HCT116 (cell line): Measurements from ENCODE around the gene LYRM4. TPM values are rescaled to one million over a fixed set of nuclear protein-coding genes. Genes with fewer than 3 reads are reported as not detected.

Source experiments
- ATAC-seq: fragments of 200-7000 bp; cut with Tn5 transposase; 2 replicates; pipeline ENCODE4 v1.9.1; 2020; ENCODE audit warnings: mild to moderate bottlenecking, moderate library complexity
- BruUV-seq: library from RNA; stranded (reverse); fragments of 400-500 nt; replicated peaks from 2 replicates; lab custom pipeline; 2021; lab: Mats Ljungman, UMichigan
- CTCF ChIA-PET: fragments of 300-600 bp; sonication (Branson Sonifier 250); formaldehyde crosslinking; loops from one replicate; lab custom pipeline; 2021; ENCODE audit warnings: antibody characterized with exemption; lab: Charles Lee
- POLR2A ChIA-PET: fragments of 300-600, 350-600 bp; sonication (Branson Sonifier 250); formaldehyde crosslinking; loops from one replicate; lab custom pipeline; 2021; ENCODE audit warnings: antibody characterized with exemption; lab: Charles Lee
- RAD21 ChIA-PET, 2 experiments: fragments of 300-600 bp; sonication (Branson Sonifier 250); formaldehyde crosslinking; loops; one replicate each; lab custom pipeline; 2023; ENCODE audit warnings: low total read pairs in 2 of 2; ENCODE audit not compliant: uncharacterized antibody in 2 of 2, unreplicated experiment in 2 of 2, low non-redundant PET in 1 of 2; lab: Charles Lee
- DNase-seq: peaks from one replicate; pipeline ENCODE4 v3.0.0-alpha.2; 2010; ENCODE audit warnings: low read depth, low spot score
- H2AFZ ChIP-seq: fragments of 200-600 bp; shearing (Covaris generic), sonication (generic); 2 replicates; pipeline ENCODE4 v1.6.1; 2017; ENCODE audit warnings: low read depth, mixed run types, mixed read lengths, antibody characterized with exemption, low read length; ENCODE audit not compliant: poor library complexity, severe bottlenecking
- H3K27ac ChIP-seq: 2 replicates; pipeline ENCODE4 v1.5.1; 2012; ENCODE audit warnings: low read depth, low read length
- H3K27me3 ChIP-seq: fragments of 200-600 bp; sonication (generic); 2 replicates; pipeline ENCODE4 v1.6.1; 2016; ENCODE audit warnings: mixed run types, low read length, mixed read lengths; ENCODE audit not compliant: insufficient read depth
- H3K36me3 ChIP-seq, 2 experiments: fragments of 200-500 bp in 1 of 2; fragments of 200-600 bp in 1 of 2; sonication (Bioruptor generic) in 1 of 2; sonication (generic) in 1 of 2; 2 replicates each; pipeline versions ENCODE4 v1.5.1 to v1.6.1; 2014 to 2016; ENCODE audit warnings: low read length in 2 of 2, inconsistent platforms in 1 of 2, mixed read lengths in 1 of 2, mixed run types in 1 of 2; ENCODE audit not compliant: insufficient read depth in 2 of 2, control insufficient read depth in 1 of 2
- H3K4me1 ChIP-seq, 2 experiments: fragments of 200-600 bp in 1 of 2; sonication (generic) in 1 of 2; 2 replicates each; pipeline versions ENCODE4 v1.5.1 to v1.6.1; 2012 to 2017; ENCODE audit warnings: low read length in 2 of 2, inconsistent platforms in 1 of 2, mild to moderate bottlenecking in 1 of 2, mixed read lengths in 1 of 2, mixed run types in 1 of 2, moderate library complexity in 1 of 2; ENCODE audit not compliant: insufficient read depth in 2 of 2, control insufficient read depth in 1 of 2
- H3K4me2 ChIP-seq: fragments of 200-600 bp; sonication (generic); 2 replicates; pipeline ENCODE4 v1.6.1; 2017; ENCODE audit warnings: mixed run types, low read length, mixed read lengths
- H3K4me3 ChIP-seq, 2 experiments: fragments of 200-600 bp in 1 of 2; sonication (generic) in 1 of 2; replicated peaks in 1 of 2; 2 replicates each; pipeline ENCODE4 v1.5.1; 2011 to 2016; ENCODE audit warnings: low read length in 2 of 2, control low read depth in 1 of 2, low read depth in 1 of 2, mild to moderate bottlenecking in 1 of 2, mixed read lengths in 1 of 2, mixed run types in 1 of 2
- H3K79me2 ChIP-seq: fragments of 200-600 bp; sonication (generic); 2 replicates; pipeline ENCODE4 v1.6.1; 2017; ENCODE audit warnings: mild to moderate bottlenecking, mixed run types, low read length, moderate library complexity, mixed read lengths; ENCODE audit not compliant: insufficient read depth
- H3K9ac ChIP-seq: fragments of 200-600 bp; sonication (generic); 2 replicates; pipeline ENCODE4 v1.6.1; 2016; ENCODE audit warnings: low read length, mixed read lengths
- H3K9me2 ChIP-seq: fragments of 200-600 bp; sonication (generic), shearing (Covaris generic); 2 replicates; pipeline ENCODE4 v1.6.1; 2017; ENCODE audit warnings: mixed run types, mild to moderate bottlenecking, moderate library complexity; ENCODE audit not compliant: insufficient read depth
- H3K9me3 ChIP-seq, 2 experiments: fragments of 200-500 bp in 1 of 2; fragments of 200-600 bp in 1 of 2; sonication (Bioruptor generic) in 1 of 2; sonication (generic) in 1 of 2; 2 replicates each; pipeline ENCODE4 v1.6.1; 2014 to 2017; ENCODE audit warnings: low read length in 2 of 2, mixed read lengths in 2 of 2, inconsistent platforms in 1 of 2, low read depth in 1 of 2, mild to moderate bottlenecking in 1 of 2, mixed run types in 1 of 2, moderate library complexity in 1 of 2; ENCODE audit not compliant: control insufficient read depth in 1 of 2, insufficient read depth in 1 of 2
- H4K20me1 ChIP-seq: fragments of 200-600 bp; sonication (generic), shearing (Covaris generic); 2 replicates; pipeline ENCODE4 v1.6.1; 2017; ENCODE audit warnings: mixed run types, mild to moderate bottlenecking, moderate library complexity; ENCODE audit not compliant: insufficient read depth
- ATF3 ChIP-seq: IDR thresholded peaks from 2 replicates; pipeline ENCODE4 v1.6.1; 2012
- CTCF ChIP-seq, 3 experiments: fragments of 200-600 bp in 1 of 3; sonication (generic) in 1 of 3; IDR thresholded peaks in 2 of 3; conservative IDR thresholded peaks in 1 of 3; 2 replicates each; pipeline ENCODE4 v1.5.1; 2012 to 2017; ENCODE audit warnings: low read depth in 2 of 3, low read length in 2 of 3, antibody characterized with exemption in 1 of 3, borderline replicate concordance in 1 of 3, control low read depth in 1 of 3, mild to moderate bottlenecking in 1 of 3, mixed read lengths in 1 of 3, mixed run types in 1 of 3, moderate library complexity in 1 of 3; ENCODE audit not compliant: insufficient read depth in 1 of 3
- ELF1 ChIP-seq: IDR thresholded peaks from 2 replicates; pipeline ENCODE4 v1.6.1; 2012; ENCODE audit warnings: low read depth, borderline replicate concordance
- EZH2phosphoT487 ChIP-seq: fragments of 200-600 bp; IDR thresholded peaks from 2 replicates; pipeline ENCODE4 v1.6.1; 2018; ENCODE audit warnings: antibody characterized with exemption, borderline replicate concordance
- JUND ChIP-seq: IDR thresholded peaks from 2 replicates; pipeline ENCODE4 v1.6.1; 2012
- POLR2A ChIP-seq: IDR thresholded peaks from 2 replicates; pipeline ENCODE4 v1.7.0; 2011; ENCODE audit warnings: borderline replicate concordance; ENCODE audit not compliant: insufficient read depth, insufficient read length; ENCODE audit errors: extremely low read depth
- SIN3A ChIP-seq: IDR thresholded peaks from 2 replicates; pipeline ENCODE4 v1.6.1; 2012; ENCODE audit warnings: low read depth
- SRF ChIP-seq: IDR thresholded peaks from 2 replicates; pipeline ENCODE4 v1.6.1; 2012; ENCODE audit warnings: low read depth
- TCF7L2 ChIP-seq: IDR thresholded peaks from 2 replicates; pipeline ENCODE4 v1.7.0; 2011; ENCODE audit warnings: borderline replicate concordance, inconsistent platforms; ENCODE audit not compliant: insufficient read depth, insufficient read length; ENCODE audit errors: extremely low read depth
- YY1 ChIP-seq: IDR thresholded peaks from 2 replicates; pipeline ENCODE4 v1.6.1; 2011; ENCODE audit warnings: low read length, low read depth, moderate library complexity, mild to moderate bottlenecking; ENCODE audit not compliant: insufficient replicate concordance; ENCODE audit errors: extremely low read depth
- ZFX ChIP-seq: fragments of 450-650 bp; IDR thresholded peaks from 2 replicates; pipeline ENCODE4 v1.6.1; 2017
- ZNF274 ChIP-seq: fragments of 200-500 bp; sonication (Bioruptor generic); IDR thresholded peaks from 2 replicates; pipeline ENCODE4 v1.6.1; 2014; ENCODE audit warnings: mild to moderate bottlenecking, low read depth, low read length, inconsistent platforms
- intact Hi-C: fragments of 100-400 bp; cut with micrococcal nuclease; formaldehyde crosslinking; loops from 2 replicates; pipeline ENCODE4 v1.10.0; 2022
- total RNA-seq: library from RNA; stranded (reverse); gene quantifications from one replicate; pipeline ENCODE4 v1.2.1, GENCODE V29; 2021; ENCODE audit not compliant: unreplicated experiment

LYRM4 gene
- total RNA-seq, 1 experiment from 2014 or later: 30.1 TPM

GRCh38 chr6:5142131-5142530 lies 118.6 kb downstream of the LYRM4 start (continued):
- TF ChIP-seq POLR2A (no peak), ZFX (no peak), CTCF (IDR thresholded peaks at IDR 0.05 in 2 of 3, conservative IDR thresholded peaks at IDR 0.05 in 1 of 3; ENCODE audit: borderline replicate concordance in 1 of 3, insufficient read depth in 1 of 3, low read depth in 2 of 3, low read length in 2 of 3) (no peak), EZH2phosphoT487 (no peak)

DNA sequence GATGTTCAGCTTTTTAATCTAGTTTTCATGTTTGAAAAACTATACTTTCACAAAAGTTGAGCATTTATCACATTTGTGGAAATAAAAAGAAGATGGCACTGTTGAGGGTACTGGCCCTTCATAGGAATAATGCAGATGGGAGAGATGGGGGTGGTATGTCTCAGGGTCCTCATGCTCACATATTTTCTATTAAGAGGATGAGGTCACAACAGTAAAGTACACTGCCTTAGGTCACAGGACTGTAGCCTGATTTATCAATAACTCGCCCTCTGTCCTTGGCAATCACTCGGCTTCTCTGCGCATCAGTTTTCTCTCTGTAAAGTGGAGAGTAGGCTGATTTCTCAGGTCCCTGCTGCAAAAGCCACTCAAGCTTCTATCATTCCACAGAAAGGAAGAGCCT lies 119.7 kb downstream of the LYRM4 start:
- no peak overlapping the region for H2AFZ ChIP-seq
- no peak for DNase-seq
- no peaks in the 10 kb centered on the region for H4K20me1 ChIP-seq
- CTCF ChIA-PET: no interaction called here
- no peak overlapping the region for H3K4me2 ChIP-seq
- H3K79me2 ChIP-seq: no peaks in the 10 kb centered on the region; the same call in 1 of the 2 replicates
- BruUV-seq: no TSS peak
- no peaks in the 10 kb centered on the region for H3K27me3 ChIP-seq
- intact Hi-C loops: no loop called here
- no peaks in the 10 kb centered on the region for H3K4me1 ChIP-seq
- TF ChIP-seq YY1 (no peak), TCF7L2 (no peak), ZNF274 (no peak), CTCF (IDR thresholded peaks at IDR 0.05 in 2 of 3, conservative IDR thresholded peaks at IDR 0.05 in 1 of 3; ENCODE audit: borderline replicate concordance in 1 of 3, insufficient read depth in 1 of 3, low read depth in 2 of 3, low read length in 2 of 3) (no peak), SIN3A (no peak), SRF (no peak), ATF3 (no peak), ELF1 (no peak), JUND (no peak)
- TF ChIP-seq, all 23 proteins: peak for 0
- Histone ChIP-seq H3K36me3 (no peaks in the 10 kb centered on the region), H3K4me3 (no peak overlapping the region), H3K9me3 (no peaks in the 10 kb centered on the region), H3K27ac (no peak overlapping the region), H3K9me2 (no peaks in the 10 kb centered on the region), H3K9ac (no peak overlapping the region)
- ATAC-seq: no peak
- ChIA-PET RAD21 (no interaction called here), POLR2A (no interaction called here)
